ENCODE data around the gene INPP4B.

INPP4B gene

GRCh38 chr4:142817442-142817841 lies 28.7 kb downstream of the INPP4B start:
- Histone ChIP-seq H3K36me3 (ENCODE audit: low read depth) (no peaks in the 10 kb centered on the region), H3K9me3 (ENCODE audit: severe bottlenecking) (no peaks in the 10 kb centered on the region), H3K27me3 (ENCODE audit: insufficient read depth, poor library complexity, severe bottlenecking) (no peaks in the 10 kb centered on the region), H3K4me1 (ENCODE audit: insufficient read depth, poor library complexity, severe bottlenecking) (peaks cover 14% of the 10 kb centered on the region), H3K27ac (ENCODE audit: poor library complexity, severe bottlenecking) (peak overlapping the region; percentile 28), H3K4me3 (ENCODE audit: severe bottlenecking) (no peak overlapping the region)
- TF ChIP-seq CTCF (IDR thresholded peaks at IDR 0.05; ENCODE audit: poor library complexity, severe bottlenecking): no peak
- ATAC-seq (ENCODE audit: low read depth) (peak; percentile 95), DNase-seq (ENCODE audit: low spot score) (peak; percentile 61)

- Histone ChIP-seq H3K9me3 (ENCODE audit: severe bottlenecking) (no peaks in the 10 kb centered on the region), H3K4me3 (ENCODE audit: severe bottlenecking) (no peak overlapping the region), H3K4me1 (ENCODE audit: insufficient read depth, poor library complexity, severe bottlenecking) (peaks cover 14% of the 10 kb centered on the region), H3K36me3 (ENCODE audit: low read depth) (no peaks in the 10 kb centered on the region), H3K27ac (ENCODE audit: poor library complexity, severe bottlenecking) (no peak overlapping the region), H3K27me3 (ENCODE audit: insufficient read depth, poor library complexity, severe bottlenecking) (no peaks in the 10 kb centered on the region)
- ATAC-seq (ENCODE audit: low read depth) (peak; percentile 51; the same call in 1 of the 3 replicates), DNase-seq (ENCODE audit: low spot score) (no peak)
- TF ChIP-seq CTCF (IDR thresholded peaks at IDR 0.05; ENCODE audit: poor library complexity, severe bottlenecking): no peak
Measured at GRCh38 chr4:142815834-142816233, 30.3 kb downstream of the INPP4B start.

- no peaks in the 10 kb centered on the region for H3K36me3 ChIP-seq (ENCODE audit: low read depth)
- TF ChIP-seq CTCF (IDR thresholded peaks at IDR 0.05; ENCODE audit: poor library complexity, severe bottlenecking): no peak
- ATAC-seq (ENCODE audit: low read depth) (no peak), DNase-seq (ENCODE audit: low spot score) (no peak)
- no peak overlapping the region for H3K27ac ChIP-seq (ENCODE audit: poor library complexity, severe bottlenecking)
- H3K27me3 ChIP-seq (ENCODE audit: insufficient read depth, poor library complexity, severe bottlenecking): no peaks in the 10 kb centered on the region
- H3K4me3 ChIP-seq (ENCODE audit: severe bottlenecking): no peak overlapping the region
- H3K4me1 ChIP-seq (ENCODE audit: insufficient read depth, poor library complexity, severe bottlenecking): peaks cover 14% of the 10 kb centered on the region
- H3K9me3 ChIP-seq (ENCODE audit: severe bottlenecking): no peaks in the 10 kb centered on the region
Measured at GRCh38 chr4:142813388-142813787, 32.7 kb downstream of the INPP4B start.

GRCh38 chr4:142812091-142812490 lies 34.0 kb downstream of the INPP4B start:
- no peaks in the 10 kb centered on the region for H3K9me3 ChIP-seq (ENCODE audit: severe bottlenecking)

More at GRCh38 chr4:142812091-142812490, 34.0 kb downstream of the INPP4B start:
- no peaks in the 10 kb centered on the region for H3K27me3 ChIP-seq (ENCODE audit: insufficient read depth, poor library complexity, severe bottlenecking)
- peaks cover 4% of the 10 kb centered on the region for H3K4me1 ChIP-seq (ENCODE audit: insufficient read depth, poor library complexity, severe bottlenecking)
- no peak for ATAC-seq (ENCODE audit: low read depth)
- no peak overlapping the region for H3K27ac ChIP-seq (ENCODE audit: poor library complexity, severe bottlenecking)
- TF ChIP-seq CTCF (IDR thresholded peaks at IDR 0.05; ENCODE audit: poor library complexity, severe bottlenecking): no peak
- H3K36me3 ChIP-seq (ENCODE audit: low read depth): no peaks in the 10 kb centered on the region
- no peak for DNase-seq (ENCODE audit: low spot score)
- no peak overlapping the region for H3K4me3 ChIP-seq (ENCODE audit: severe bottlenecking)

Data from RWPE2 (cell line).